Progenitor cell of endocrine pancreas (in vitro differentiated cells): ENCODE measurements around the gene PPP2R3B. TPM values are rescaled to one million over a fixed set of nuclear protein-coding genes. Genes with fewer than 3 reads are reported as not detected.
"Not testable (repeated sequence)": the region's sequence is repeated elsewhere in the genome, so short reads cannot be mapped to it uniquely, and the experiment has no call there.

Experiments used
- DNase-seq: peaks from one replicate; pipeline ENCODE4 v3.0.0; 2021; ENCODE audit warnings: low spot score; ENCODE audit not compliant: unreplicated experiment
- H3K27ac Mint-ChIP-seq: 2 replicates; pipeline ENCODE4 v1.8.0; 2021; ENCODE audit warnings: mild to moderate bottlenecking, moderate library complexity, mixed read lengths
- H3K27me3 Mint-ChIP-seq: 2 replicates; pipeline ENCODE4 v1.8.0; 2021; ENCODE audit warnings: mixed read lengths
- H3K36me3 Mint-ChIP-seq: 2 replicates; pipeline ENCODE4 v1.8.0; 2022; ENCODE audit warnings: mixed read lengths; ENCODE audit not compliant: insufficient read depth
- H3K4me1 Mint-ChIP-seq: 2 replicates; pipeline ENCODE4 v1.8.0; 2021; ENCODE audit warnings: low read depth, mixed read lengths
- H3K4me3 Mint-ChIP-seq: 2 replicates; pipeline ENCODE4 v1.8.0; 2021; ENCODE audit warnings: low read depth, mild to moderate bottlenecking, moderate library complexity, mixed read lengths
- H3K9me3 Mint-ChIP-seq: 2 replicates; pipeline ENCODE4 v1.8.0; 2021; ENCODE audit warnings: low read depth, mixed read lengths
- CTCF ChIP-seq: fragments of 200-600 bp; sonication (generic); IDR thresholded peaks from one replicate; pipeline ENCODE4 v1.5.0; 2021; ENCODE audit warnings: antibody characterized with exemption, mild to moderate bottlenecking; ENCODE audit not compliant: unreplicated experiment
- long read RNA-seq: library from polyadenylated mRNA; unstranded; transcript quantifications from one replicate; pipeline ENCODE4 v2.0.0, GENCODE V29; 2020
- total RNA-seq: library from RNA; stranded (reverse); gene quantifications from 2 replicates; pipeline ENCODE4 v1.2.1, GENCODE V29; 2021

PPP2R3B gene
- total RNA-seq = 70.0 and 72.6 TPM in 2 replicates
- long read RNA-seq, partial matches to known transcripts = 0 of 2 reads
- long read RNA-seq, other reads (novel, unspliced or antisense) = 2 of 2 reads

GRCh38 chrX:386768-387575, at the start of gene PPP2R3B:
Gene PPP2R3B (minus strand): TSS chrX:386907. CDS start chrX:386691, 216 bp downstream.
- DNase-seq = peak; percentile 98
- H3K4me1 Mint-ChIP-seq = peaks cover 2% of the 10 kb centered on the region
- no peaks in the 10 kb centered on the region for H3K36me3 Mint-ChIP-seq
- TF ChIP-seq CTCF = no peak
- no peaks in the 10 kb centered on the region for H3K27me3 Mint-ChIP-seq
- H3K27ac Mint-ChIP-seq = peak within 1 kb of the TSS; percentile 100
- peak within 1 kb of the TSS; percentile 96 for H3K4me3 Mint-ChIP-seq
- no peaks in the 10 kb centered on the region for H3K9me3 Mint-ChIP-seq

GRCh38 chrX:435536-436122, 48.9 kb upstream of the PPP2R3B start:
- no peak overlapping the region for H3K4me3 Mint-ChIP-seq
- DNase-seq = no peak
- peaks cover 32% of the 10 kb centered on the region for H3K27me3 Mint-ChIP-seq
- TF ChIP-seq CTCF = no peak
- peaks cover 13% of the 10 kb centered on the region for H3K9me3 Mint-ChIP-seq
- H3K36me3 Mint-ChIP-seq = no peaks in the 10 kb centered on the region
- no peaks in the 10 kb centered on the region for H3K4me1 Mint-ChIP-seq
- no peak overlapping the region for H3K27ac Mint-ChIP-seq

- peaks cover 37% of the 10 kb centered on the region for H3K27me3 Mint-ChIP-seq
- TF ChIP-seq CTCF = no peak
- H3K4me1 Mint-ChIP-seq = no peaks in the 10 kb centered on the region
- peaks cover 9% of the 10 kb centered on the region for H3K9me3 Mint-ChIP-seq
- DNase-seq = no peak
- no peak overlapping the region for H3K4me3 Mint-ChIP-seq
- no peak overlapping the region for H3K27ac Mint-ChIP-seq
- no peaks in the 10 kb centered on the region for H3K36me3 Mint-ChIP-seq
Observed at GRCh38 chrX:434946-435345, 48.2 kb upstream of the PPP2R3B start.

- H3K4me1 Mint-ChIP-seq = no peaks in the 10 kb centered on the region
- peaks cover 41% of the 10 kb centered on the region for H3K27me3 Mint-ChIP-seq
- no peak for TF ChIP-seq CTCF
- H3K27ac Mint-ChIP-seq = no peak overlapping the region
- no peak for DNase-seq
- no peak overlapping the region for H3K4me3 Mint-ChIP-seq
- H3K9me3 Mint-ChIP-seq = peaks cover 5% of the 10 kb centered on the region
- no peaks in the 10 kb centered on the region for H3K36me3 Mint-ChIP-seq
Observed at GRCh38 chrX:433771-434170, 47.1 kb upstream of the PPP2R3B start.

GRCh38 chrX:432666-433065, 46.0 kb upstream of the PPP2R3B start:
- not testable (repeated sequence) for H3K9me3 Mint-ChIP-seq, H3K4me3 Mint-ChIP-seq, H3K27ac Mint-ChIP-seq, H3K36me3 Mint-ChIP-seq, H3K4me1 Mint-ChIP-seq, DNase-seq
- H3K27me3 Mint-ChIP-seq = peaks cover 48% of the 10 kb centered on the region
